ENCODE results near the gene SMIM14.
"Not testable (repeated sequence)": the region's sequence is repeated elsewhere in the genome, so short reads cannot be mapped to it uniquely, and the experiment has no call there.

Gene SMIM14

DNA sequence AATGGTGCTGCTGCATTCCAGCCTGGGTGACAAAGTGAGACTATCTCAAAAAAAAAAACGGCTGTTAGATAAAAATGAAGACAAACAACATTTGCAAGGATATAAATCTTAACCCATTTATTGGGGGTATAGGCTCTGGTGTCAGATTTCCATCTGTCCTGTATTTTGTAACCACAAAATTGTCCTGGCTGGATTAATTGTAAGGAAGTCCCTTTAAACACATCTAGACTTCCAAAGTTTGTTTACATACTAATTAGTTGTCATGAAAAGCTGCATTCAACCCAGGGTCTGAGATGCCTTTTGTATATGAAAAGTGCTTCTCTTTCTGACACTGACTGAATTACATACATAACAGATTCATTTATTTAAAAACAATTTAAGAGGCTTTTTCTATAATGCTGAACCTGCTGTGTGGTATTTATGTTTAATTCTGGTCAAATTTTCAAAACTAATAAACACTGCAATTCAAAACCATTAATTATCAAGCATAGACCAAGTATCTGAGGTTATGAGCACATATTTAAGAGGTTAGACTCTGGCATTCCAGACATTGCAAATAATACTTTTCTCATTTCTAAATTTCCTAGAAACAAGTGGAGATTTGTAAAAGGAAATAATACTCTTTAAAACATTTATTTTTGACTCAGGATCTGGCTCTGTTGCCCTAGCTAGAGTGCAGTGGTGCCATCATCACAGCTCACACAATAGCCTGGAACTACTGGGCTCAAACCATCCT is 93.9 kb downstream of the SMIM14 start:
- no peak for DNase-seq (ENCODE audit: low spot score)
- H3K4me3 ChIP-seq, result no peak overlapping the region
- no peak overlapping the region for H3K27ac ChIP-seq
- TF ChIP-seq, protein P1, sequence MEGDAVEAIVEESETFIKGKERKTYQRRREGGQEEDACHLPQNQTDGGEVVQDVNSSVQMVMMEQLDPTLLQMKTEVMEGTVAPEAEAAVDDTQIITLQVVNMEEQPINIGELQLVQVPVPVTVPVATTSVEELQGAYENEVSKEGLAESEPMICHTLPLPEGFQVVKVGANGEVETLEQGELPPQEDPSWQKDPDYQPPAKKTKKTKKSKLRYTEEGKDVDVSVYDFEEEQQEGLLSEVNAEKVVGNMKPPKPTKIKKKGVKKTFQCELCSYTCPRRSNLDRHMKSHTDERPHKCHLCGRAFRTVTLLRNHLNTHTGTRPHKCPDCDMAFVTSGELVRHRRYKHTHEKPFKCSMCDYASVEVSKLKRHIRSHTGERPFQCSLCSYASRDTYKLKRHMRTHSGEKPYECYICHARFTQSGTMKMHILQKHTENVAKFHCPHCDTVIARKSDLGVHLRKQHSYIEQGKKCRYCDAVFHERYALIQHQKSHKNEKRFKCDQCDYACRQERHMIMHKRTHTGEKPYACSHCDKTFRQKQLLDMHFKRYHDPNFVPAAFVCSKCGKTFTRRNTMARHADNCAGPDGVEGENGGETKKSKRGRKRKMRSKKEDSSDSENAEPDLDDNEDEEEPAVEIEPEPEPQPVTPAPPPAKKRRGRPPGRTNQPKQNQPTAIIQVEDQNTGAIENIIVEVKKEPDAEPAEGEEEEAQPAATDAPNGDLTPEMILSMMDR (IDR thresholded peaks at IDR 0.05), result no peak

DNA sequence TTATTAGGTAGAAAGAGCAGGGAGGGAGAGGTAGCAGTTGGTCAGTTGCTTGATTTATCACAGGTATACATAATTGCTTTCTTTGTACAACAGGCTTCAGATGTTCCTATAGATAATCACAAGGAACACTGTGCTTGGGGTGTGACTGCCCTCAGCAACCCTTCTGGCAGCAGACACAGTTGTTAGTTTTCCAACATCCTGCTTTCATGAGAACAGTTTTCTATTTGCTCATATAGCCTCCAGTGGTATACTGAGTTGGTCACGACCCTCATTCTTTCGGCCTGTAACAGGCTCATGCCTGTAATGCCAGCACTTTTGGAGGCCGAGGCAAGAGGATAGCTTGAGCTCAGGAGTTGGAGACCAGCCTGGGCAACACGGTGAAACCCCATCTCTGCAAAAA is 94.6 kb downstream of the SMIM14 start:
- H3K4me3 ChIP-seq; DNase-seq (ENCODE audit: low spot score); H3K27ac ChIP-seq: not testable (repeated sequence)

DNA sequence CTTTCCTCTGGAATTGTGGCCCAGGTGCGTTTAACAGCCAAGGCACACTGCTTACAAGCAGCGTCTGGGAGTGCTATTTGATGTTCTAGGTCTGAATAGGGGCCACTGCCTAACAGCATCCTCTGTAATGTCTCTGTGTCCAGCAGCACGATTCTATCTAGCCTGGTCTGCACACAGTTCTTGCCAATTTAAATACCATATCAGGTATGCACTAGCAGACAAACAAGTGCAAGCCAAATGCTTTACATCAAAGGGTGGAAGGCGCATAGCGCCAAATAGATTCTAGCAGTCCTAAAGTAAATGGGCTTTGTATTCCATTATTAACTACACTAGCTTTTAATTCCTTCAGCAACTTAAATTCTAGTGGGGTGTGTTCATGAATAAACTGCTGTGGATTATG is 95.6 kb downstream of the SMIM14 start:
- Histone ChIP-seq H3K4me3 (no peak overlapping the region), H3K27ac (no peak overlapping the region)
- no peak for DNase-seq (ENCODE audit: low spot score)
- TF ChIP-seq, protein P1 (IDR thresholded peaks at IDR 0.05), result no peak

DNA sequence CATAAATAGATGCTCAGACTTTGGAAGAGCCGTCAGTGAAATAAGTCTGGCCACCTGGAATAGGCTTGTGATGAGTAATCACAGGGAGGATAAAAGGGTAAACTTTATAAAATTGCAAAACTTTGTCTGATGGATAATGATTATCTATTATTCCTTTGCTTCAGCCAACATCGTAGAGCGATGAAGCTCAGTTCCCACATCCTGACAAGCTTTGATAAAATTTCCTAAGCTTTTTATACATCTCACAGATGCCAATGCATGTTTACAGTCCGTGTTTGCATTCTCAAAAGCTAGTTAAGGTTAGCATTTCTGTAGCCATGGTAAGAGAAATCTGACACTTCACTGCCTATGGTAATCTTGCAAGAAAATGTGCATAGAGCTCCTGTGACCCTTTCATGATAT is 96.1 kb downstream of the SMIM14 start:
- no peak for DNase-seq (ENCODE audit: low spot score)
- TF ChIP-seq, protein P1 (IDR thresholded peaks at IDR 0.05), result no peak
- Histone ChIP-seq H3K27ac (no peak overlapping the region), H3K4me3 (no peak overlapping the region)

DNA sequence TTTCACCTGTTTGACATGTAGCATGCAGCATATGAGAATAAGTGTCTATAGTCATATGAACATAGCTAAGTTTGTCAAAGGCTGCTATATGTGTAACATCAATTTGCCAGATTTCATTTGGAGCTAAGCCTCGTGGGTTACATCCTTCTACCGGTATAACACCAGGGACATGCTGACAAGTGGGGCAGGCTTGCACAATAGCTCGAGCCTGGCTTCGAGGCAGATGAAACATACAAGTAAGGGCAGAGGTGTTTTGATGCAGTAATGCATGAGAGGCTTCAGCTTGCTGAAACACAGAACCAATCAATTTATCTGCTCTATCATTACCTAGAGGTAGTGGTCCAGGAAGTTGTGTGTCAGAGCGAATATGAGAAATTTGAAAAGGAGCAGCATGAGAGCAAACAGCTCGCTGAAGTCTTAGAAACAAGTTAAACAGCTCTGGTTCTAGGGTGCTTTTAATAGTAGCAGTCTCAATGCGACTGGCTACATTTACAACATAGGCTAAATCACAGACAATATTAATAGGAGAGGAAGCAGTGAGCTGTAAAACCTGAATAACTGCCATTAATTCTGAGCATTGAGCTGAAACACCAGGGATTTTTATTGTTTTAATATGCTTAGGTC is 96.6 kb downstream of the SMIM14 start:
- no peak overlapping the region for H3K27ac ChIP-seq
- TF ChIP-seq, protein P1 (IDR thresholded peaks at IDR 0.05), result no peak
- H3K4me3 ChIP-seq, result no peak overlapping the region
- no peak for DNase-seq (ENCODE audit: low spot score)

DNA sequence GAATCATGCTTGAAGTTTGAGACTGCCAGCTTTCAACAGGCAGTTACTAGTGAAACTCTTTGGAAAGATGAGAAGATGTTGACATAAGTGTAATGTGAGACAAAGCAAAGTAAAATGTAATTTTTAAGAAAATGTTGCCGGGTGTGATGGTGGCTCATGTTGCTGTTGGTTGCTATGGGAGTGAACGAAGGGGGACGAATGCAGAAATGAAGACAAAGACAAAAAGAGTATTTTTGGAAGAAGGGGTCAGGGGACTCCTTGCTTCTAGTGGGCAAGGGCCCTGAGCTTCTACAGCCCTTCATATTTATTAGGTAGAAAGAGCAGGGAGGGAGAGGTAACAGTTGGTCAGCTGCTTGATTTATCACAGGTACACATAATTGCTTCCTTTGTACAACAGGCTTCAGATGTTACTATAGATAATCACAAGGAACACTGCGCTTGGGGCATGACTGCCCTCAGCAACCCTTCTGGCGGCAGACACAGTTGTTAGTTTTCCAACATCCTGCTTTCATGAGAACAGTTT is 99.5 kb downstream of the SMIM14 start:
- no peak for DNase-seq (ENCODE audit: low spot score)
- Histone ChIP-seq H3K4me3 (no peak overlapping the region), H3K27ac (no peak overlapping the region)
- TF ChIP-seq, protein P1 (IDR thresholded peaks at IDR 0.05), result no peak

DNA sequence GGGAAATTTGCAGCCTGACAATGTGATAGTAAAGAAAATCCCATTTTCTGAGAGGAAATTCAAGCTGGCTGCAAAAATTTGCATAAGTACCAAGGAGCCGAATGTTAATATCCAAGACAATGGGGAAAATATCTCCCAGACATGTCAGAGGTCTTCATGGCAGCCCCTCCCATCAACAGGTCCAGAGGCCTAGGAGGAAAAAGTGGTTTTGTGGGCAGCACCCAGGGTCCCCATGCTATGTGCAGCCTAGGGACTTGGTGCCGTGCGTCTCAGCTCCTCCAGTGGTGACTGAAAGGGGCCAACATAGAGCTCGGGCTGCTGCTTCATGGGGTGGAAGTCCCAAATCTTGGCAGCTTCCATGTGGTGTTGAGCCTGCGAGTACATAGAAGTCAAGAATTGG is 105.1 kb downstream of the SMIM14 start:
- H3K27ac ChIP-seq, result no peak overlapping the region
- no peak overlapping the region for H3K4me3 ChIP-seq
- no peak for DNase-seq (ENCODE audit: low spot score)
- TF ChIP-seq, protein P1 (IDR thresholded peaks at IDR 0.05), result no peak

DNA sequence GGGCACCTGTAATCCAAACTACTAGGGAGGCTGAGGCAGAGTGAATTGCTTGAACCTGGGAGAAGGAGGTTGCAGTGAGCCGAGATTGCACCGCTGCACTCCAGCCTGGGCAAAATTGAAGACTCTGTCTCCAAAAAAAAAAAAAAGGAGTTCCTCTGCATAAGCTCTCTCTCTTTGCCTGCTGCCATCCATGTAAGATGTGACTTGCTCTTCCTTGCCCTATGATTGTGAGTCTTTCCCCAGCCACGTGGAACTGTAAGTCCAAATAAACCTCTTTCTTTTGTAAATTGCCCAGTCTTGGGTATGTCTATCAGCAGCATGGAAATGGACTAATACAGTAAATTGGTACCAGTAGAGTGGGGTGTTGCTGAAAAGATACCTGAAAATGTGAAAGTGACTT is 106.4 kb downstream of the SMIM14 start:
- not testable (repeated sequence) for DNase-seq (ENCODE audit: low spot score); H3K27ac ChIP-seq; H3K4me3 ChIP-seq
